Effector memory CD8-positive, alpha-beta T cell (primary cell): ENCODE measurements around the gene CHD5.

Experiments used
- ATAC-seq: fragments of 150-1000 bp; cut with Tn5 transposase; replicated peaks from 2 replicates; pipeline ENCODE4 v1.10.0; 2021; ENCODE audit warnings: mild to moderate bottlenecking, moderate library complexity
- DNase-seq, 3 experiments: peaks; one replicate each; pipeline ENCODE4 v3.0.0; 2021
- H3K27ac Mint-ChIP-seq, 2 donors: one replicate each; pipeline ENCODE4 v1.8.0; 2022; ENCODE audit warnings: mild to moderate bottlenecking in 2 of 2, mixed read lengths in 2 of 2, moderate library complexity in 2 of 2
- H3K27me3 Mint-ChIP-seq, 2 donors: one replicate each; pipeline ENCODE4 v1.8.0; 2022; ENCODE audit warnings: mixed read lengths in 2 of 2
- H3K36me3 Mint-ChIP-seq: one replicate; pipeline ENCODE4 v1.8.0; 2022; ENCODE audit warnings: mild to moderate bottlenecking, moderate library complexity, mixed read lengths; ENCODE audit not compliant: insufficient read depth
- H3K4me1 Mint-ChIP-seq, 2 donors: one replicate each; pipeline ENCODE4 v1.8.0; 2022; ENCODE audit warnings: low read depth in 2 of 2, mixed read lengths in 2 of 2
- H3K4me3 Mint-ChIP-seq, 2 donors: one replicate each; pipeline ENCODE4 v1.8.0; 2022; ENCODE audit warnings: mild to moderate bottlenecking in 2 of 2, mixed read lengths in 2 of 2, moderate library complexity in 2 of 2
- H3K9me3 Mint-ChIP-seq, 2 donors: one replicate each; pipeline ENCODE4 v1.8.0; 2022; ENCODE audit warnings: mixed read lengths in 2 of 2

The CHD5 gene

GRCh38 chr1:6177681-6178380 is 2.3 kb downstream of the CHD5 start:
- Mint-ChIP-seq H3K36me3 (peaks cover 3% of the 10 kb centered on the region), H3K9me3 (no peaks in the 10 kb centered on the region), H3K4me3 (peak overlapping the region; percentile 25 to 40), H3K27me3 (peaks cover 16 to 35% of the 10 kb centered on the region in 2 donors), H3K4me1 (peaks cover 14 to 21% of the 10 kb centered on the region in 2 donors), H3K27ac (no peak overlapping the region)
- DNase-seq (no peak), ATAC-seq (no peak)

DNA sequence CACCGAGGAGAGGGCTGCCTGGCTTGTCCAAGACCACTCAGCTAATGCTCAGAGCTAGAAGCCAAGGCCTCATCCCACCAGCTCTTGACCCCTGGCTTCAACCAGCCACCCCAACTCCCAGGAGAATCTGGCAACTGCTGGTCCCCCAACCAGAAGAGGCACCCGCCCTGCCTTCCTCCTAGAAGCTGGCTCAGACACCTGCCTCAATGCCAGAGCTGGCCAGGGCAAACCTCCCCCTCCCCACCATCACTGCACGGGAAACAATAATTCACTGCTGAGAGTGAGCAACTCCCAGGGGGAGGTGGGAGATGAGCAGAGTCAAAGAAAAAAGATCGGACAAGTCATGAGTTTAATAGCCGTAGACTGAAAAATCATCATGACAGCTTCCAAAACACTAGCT is 3.3 kb downstream of the CHD5 start:
- peaks cover 3% of the 10 kb centered on the region for H3K36me3 Mint-ChIP-seq
- no peak overlapping the region for H3K4me3 Mint-ChIP-seq
- DNase-seq (no peak), ATAC-seq (no peak)
- H3K27ac Mint-ChIP-seq = no peak overlapping the region
- peaks cover 12 to 21% of the 10 kb centered on the region in 2 donors for H3K4me1 Mint-ChIP-seq
- peaks cover 16 to 35% of the 10 kb centered on the region in 2 donors for H3K27me3 Mint-ChIP-seq
- H3K9me3 Mint-ChIP-seq = no peaks in the 10 kb centered on the region

GRCh38 chr1:6175411-6175828 is 4.7 kb downstream of the CHD5 start:
- Mint-ChIP-seq H3K4me1 (peaks cover 0 to 10% of the 10 kb centered on the region in 2 donors), H3K27me3 (peaks cover 10 to 29% of the 10 kb centered on the region in 2 donors), H3K36me3 (no peaks in the 10 kb centered on the region), H3K27ac (no peak overlapping the region), H3K9me3 (no peaks in the 10 kb centered on the region), H3K4me3 (no peak overlapping the region)
- DNase-seq (no peak), ATAC-seq (no peak)

- H3K36me3 Mint-ChIP-seq = no peaks in the 10 kb centered on the region
- ATAC-seq (no peak), DNase-seq (no peak)
- no peak overlapping the region for H3K27ac Mint-ChIP-seq
- peaks cover 0 to 10% of the 10 kb centered on the region in 2 donors for H3K4me1 Mint-ChIP-seq
- peaks cover 13 to 29% of the 10 kb centered on the region in 2 donors for H3K27me3 Mint-ChIP-seq
- H3K9me3 Mint-ChIP-seq = no peaks in the 10 kb centered on the region
- H3K4me3 Mint-ChIP-seq = no peak overlapping the region
These were observed 5.3 kb downstream of the CHD5 start for GRCh38 chr1:6174621-6175410.

GRCh38 chr1:6172549-6172948 is 7.6 kb downstream of the CHD5 start:
- Mint-ChIP-seq H3K36me3 (no peaks in the 10 kb centered on the region), H3K4me1 (peaks cover 0 to 4% of the 10 kb centered on the region in 2 donors), H3K27ac (no peak overlapping the region), H3K9me3 (no peaks in the 10 kb centered on the region), H3K4me3 (no peak overlapping the region), H3K27me3 (peaks cover 27 to 36% of the 10 kb centered on the region in 2 donors)
- DNase-seq (no peak), ATAC-seq (no peak)

GRCh38 chr1:6171548-6172124 is 8.5 kb downstream of the CHD5 start:
- no peaks in the 10 kb centered on the region for H3K9me3 Mint-ChIP-seq
- no peak overlapping the region for H3K4me3 Mint-ChIP-seq
- ATAC-seq (no peak), DNase-seq (no peak)
- no peaks in the 10 kb centered on the region for H3K36me3 Mint-ChIP-seq
- H3K27me3 Mint-ChIP-seq = peaks cover 27 to 45% of the 10 kb centered on the region in 2 donors
- no peak overlapping the region for H3K27ac Mint-ChIP-seq
- H3K4me1 Mint-ChIP-seq = no peaks in the 10 kb centered on the region

- H3K36me3 Mint-ChIP-seq = no peaks in the 10 kb centered on the region
- no peaks in the 10 kb centered on the region for H3K9me3 Mint-ChIP-seq
- no peaks in the 10 kb centered on the region for H3K4me1 Mint-ChIP-seq
- peaks cover 34 to 54% of the 10 kb centered on the region in 2 donors for H3K27me3 Mint-ChIP-seq
- ATAC-seq (no peak), DNase-seq (no peak)
- H3K4me3 Mint-ChIP-seq = no peak overlapping the region
- H3K27ac Mint-ChIP-seq = no peak overlapping the region
These were observed 9.3 kb downstream of the CHD5 start for GRCh38 chr1:6170742-6171201.

- H3K27ac Mint-ChIP-seq = no peak overlapping the region
- DNase-seq = no peak
- no peak overlapping the region for H3K4me3 Mint-ChIP-seq
- no peak for ATAC-seq
- no peaks in the 10 kb centered on the region for H3K36me3 Mint-ChIP-seq
- peaks cover 39 to 59% of the 10 kb centered on the region in 2 donors for H3K27me3 Mint-ChIP-seq
- no peaks in the 10 kb centered on the region for H3K4me1 Mint-ChIP-seq
- no peaks in the 10 kb centered on the region for H3K9me3 Mint-ChIP-seq
These were observed 9.9 kb downstream of the CHD5 start for GRCh38 chr1:6170116-6170741.

DNA sequence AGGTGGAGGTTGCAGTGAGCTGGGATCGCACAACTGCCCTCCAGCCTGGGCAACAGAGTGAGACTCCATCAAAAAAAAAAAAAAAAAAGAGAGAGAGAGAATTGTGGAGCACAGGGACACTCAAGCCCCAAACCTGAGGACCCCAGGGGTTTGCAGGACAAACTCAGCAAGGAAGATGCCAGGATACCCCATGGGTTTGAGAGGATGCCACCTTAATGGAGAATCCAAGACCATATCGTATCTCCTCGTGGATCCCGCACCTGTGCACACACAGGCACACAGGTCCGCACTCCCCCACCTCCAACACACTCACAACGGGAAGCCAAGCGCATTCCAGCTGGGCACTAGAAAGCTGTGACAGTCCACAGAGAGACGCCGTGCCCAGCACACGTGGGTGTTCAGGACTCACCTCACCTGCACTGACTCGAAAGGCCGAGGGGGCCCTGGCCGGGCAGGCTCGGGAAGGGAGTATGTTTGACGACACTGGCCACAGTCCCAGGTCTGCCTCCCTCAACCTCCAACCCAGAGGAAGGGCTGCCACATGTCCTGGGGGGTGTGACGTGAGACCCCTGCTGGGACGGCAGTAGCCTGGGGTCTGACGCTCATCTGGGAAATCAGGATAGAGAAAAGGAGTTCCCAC is 11.1 kb downstream of the CHD5 start:
- Mint-ChIP-seq H3K9me3 (no peaks in the 10 kb centered on the region), H3K27ac (no peak overlapping the region), H3K4me3 (no peak overlapping the region), H3K27me3 (peaks cover 47 to 71% of the 10 kb centered on the region in 2 donors), H3K36me3 (no peaks in the 10 kb centered on the region), H3K4me1 (no peaks in the 10 kb centered on the region)
- no peak for DNase-seq
- ATAC-seq = no peak

- DNase-seq = no peak
- Mint-ChIP-seq H3K9me3 (no peaks in the 10 kb centered on the region), H3K36me3 (no peaks in the 10 kb centered on the region), H3K4me3 (no peak overlapping the region), H3K27ac (no peak overlapping the region), H3K4me1 (no peaks in the 10 kb centered on the region), H3K27me3 (peaks cover 48 to 73% of the 10 kb centered on the region in 2 donors)
- no peak for ATAC-seq
These were observed 12.5 kb downstream of the CHD5 start for GRCh38 chr1:6167391-6168303.

DNA sequence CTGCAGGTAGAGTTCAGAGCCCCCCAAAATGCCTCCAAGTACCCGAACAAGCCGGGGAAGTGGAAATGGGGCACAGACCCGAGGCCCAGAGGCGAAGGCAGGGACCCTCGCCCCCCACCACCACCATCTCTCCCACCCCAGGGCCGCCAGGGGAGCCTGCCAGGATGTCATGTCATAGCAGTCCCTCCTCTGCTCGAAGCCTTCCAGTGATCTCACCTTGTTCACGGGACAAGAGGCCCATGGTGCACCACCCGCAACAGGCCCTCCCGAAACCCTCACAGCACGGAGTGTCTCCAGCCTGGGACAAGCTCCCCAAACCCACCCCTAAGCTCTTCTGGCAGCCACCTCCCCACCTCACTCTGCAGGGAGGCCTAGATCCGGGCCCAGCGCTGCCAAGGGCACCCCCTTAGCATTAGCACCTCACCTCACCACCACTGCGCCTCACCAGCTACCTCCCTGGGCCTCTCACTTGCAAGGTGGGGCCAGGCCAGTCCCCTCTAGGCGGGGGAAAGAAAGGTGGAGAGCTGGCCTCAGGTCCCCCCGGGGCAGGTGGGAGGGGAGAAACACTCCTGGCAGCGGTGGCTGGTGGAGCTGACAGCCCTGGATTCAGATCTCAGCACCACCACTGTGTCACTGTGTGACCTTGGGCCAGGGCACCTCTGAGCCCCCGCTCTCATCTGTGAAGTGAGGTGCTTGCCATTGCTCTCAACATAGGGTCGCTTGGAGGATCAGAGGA is 13.3 kb downstream of the CHD5 start:
- Mint-ChIP-seq H3K27me3 (peaks cover 54 to 79% of the 10 kb centered on the region in 2 donors), H3K27ac (no peak overlapping the region), H3K9me3 (no peaks in the 10 kb centered on the region), H3K36me3 (no peaks in the 10 kb centered on the region), H3K4me3 (no peak overlapping the region), H3K4me1 (no peaks in the 10 kb centered on the region)
- DNase-seq = no peak
- ATAC-seq = no peak

- ATAC-seq (no peak), DNase-seq (no peak)
- Mint-ChIP-seq H3K4me1 (no peaks in the 10 kb centered on the region), H3K4me3 (no peak overlapping the region), H3K36me3 (no peaks in the 10 kb centered on the region), H3K27ac (no peak overlapping the region), H3K27me3 (peaks cover 54 to 79% of the 10 kb centered on the region in 2 donors), H3K9me3 (no peaks in the 10 kb centered on the region)
These were observed 13.9 kb downstream of the CHD5 start for GRCh38 chr1:6166221-6166620.
